ENCODE measurements around the gene CFAP161.

DNA sequence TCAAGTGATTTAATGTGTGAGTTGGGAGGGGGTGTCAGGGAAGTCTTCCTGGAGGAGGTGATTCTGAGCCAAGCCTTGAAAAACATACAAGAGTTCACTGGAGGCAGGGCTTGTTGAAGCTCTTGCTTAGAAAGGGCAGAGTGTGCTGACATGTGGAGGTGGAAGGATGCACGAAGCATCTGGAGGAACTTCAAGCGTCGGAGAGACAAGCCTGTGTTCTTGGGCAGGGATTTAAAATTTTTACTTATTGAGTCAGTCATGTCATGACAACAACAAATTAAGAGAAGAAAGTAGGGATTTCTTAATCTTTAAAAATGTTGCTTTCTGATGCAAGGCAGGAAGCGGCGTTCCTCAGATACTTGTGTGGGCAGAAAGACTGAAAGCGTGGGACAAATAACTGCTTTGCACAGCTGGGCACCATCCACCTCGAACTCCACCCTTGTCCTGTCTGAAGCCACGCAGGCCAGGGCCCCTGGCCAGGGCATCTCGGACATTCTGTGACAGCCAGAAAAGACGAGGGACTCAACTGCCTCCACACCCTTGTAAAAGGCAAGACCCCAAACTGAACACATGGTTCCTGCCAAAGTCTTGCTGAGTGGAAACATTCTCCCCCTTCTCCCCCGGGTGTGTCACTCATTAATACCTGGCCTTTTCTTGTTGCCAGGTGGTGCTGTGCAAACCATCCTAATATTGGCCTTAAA is 55.7 kb downstream of the CFAP161 start:
- no peak for TF ChIP-seq MAFK (IDR thresholded peaks at IDR 0.05; ENCODE audit: low read length)
- TF ChIP-seq, protein P1, sequence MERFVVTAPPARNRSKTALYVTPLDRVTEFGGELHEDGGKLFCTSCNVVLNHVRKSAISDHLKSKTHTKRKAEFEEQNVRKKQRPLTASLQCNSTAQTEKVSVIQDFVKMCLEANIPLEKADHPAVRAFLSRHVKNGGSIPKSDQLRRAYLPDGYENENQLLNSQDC (CRISPR knock-in tag; IDR thresholded peaks at IDR 0.05): no peak
- TF ChIP-seq, protein P2, sequence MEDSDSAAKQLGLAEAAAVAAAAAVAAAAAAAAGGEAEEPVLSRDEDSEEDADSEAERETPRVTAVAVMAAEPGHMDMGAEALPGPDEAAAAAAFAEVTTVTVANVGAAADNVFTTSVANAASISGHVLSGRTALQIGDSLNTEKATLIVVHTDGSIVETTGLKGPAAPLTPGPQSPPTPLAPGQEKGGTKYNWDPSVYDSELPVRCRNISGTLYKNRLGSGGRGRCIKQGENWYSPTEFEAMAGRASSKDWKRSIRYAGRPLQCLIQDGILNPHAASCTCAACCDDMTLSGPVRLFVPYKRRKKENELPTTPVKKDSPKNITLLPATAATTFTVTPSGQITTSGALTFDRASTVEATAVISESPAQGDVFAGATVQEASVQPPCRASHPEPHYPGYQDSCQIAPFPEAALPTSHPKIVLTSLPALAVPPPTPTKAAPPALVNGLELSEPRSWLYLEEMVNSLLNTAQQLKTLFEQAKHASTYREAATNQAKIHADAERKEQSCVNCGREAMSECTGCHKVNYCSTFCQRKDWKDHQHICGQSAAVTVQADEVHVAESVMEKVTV (CRISPR knock-in tag; IDR thresholded peaks at IDR 0.05): no peak
- no peak for TF ChIP-seq SREBF1 (IDR thresholded peaks at IDR 0.05; ENCODE audit: borderline replicate concordance, low read depth, low read length)
- TF ChIP-seq, protein P3, sequence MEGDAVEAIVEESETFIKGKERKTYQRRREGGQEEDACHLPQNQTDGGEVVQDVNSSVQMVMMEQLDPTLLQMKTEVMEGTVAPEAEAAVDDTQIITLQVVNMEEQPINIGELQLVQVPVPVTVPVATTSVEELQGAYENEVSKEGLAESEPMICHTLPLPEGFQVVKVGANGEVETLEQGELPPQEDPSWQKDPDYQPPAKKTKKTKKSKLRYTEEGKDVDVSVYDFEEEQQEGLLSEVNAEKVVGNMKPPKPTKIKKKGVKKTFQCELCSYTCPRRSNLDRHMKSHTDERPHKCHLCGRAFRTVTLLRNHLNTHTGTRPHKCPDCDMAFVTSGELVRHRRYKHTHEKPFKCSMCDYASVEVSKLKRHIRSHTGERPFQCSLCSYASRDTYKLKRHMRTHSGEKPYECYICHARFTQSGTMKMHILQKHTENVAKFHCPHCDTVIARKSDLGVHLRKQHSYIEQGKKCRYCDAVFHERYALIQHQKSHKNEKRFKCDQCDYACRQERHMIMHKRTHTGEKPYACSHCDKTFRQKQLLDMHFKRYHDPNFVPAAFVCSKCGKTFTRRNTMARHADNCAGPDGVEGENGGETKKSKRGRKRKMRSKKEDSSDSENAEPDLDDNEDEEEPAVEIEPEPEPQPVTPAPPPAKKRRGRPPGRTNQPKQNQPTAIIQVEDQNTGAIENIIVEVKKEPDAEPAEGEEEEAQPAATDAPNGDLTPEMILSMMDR (IDR thresholded peaks at IDR 0.05 in 2 of 3, conservative IDR thresholded peaks at IDR 0.05 in 1 of 3; ENCODE audit: insufficient read depth in 2 of 3, low read depth in 1 of 3, low read length in 3 of 3): no peak
- no peak for TF ChIP-seq CHD1 (IDR thresholded peaks at IDR 0.05; ENCODE audit: low read length)
- no peak for TF ChIP-seq POLR2A (conservative IDR thresholded peaks at IDR 0.05)
- TF ChIP-seq ZNF124 (CRISPR knock-in tag; IDR thresholded peaks at IDR 0.05): no peak
